Measurements from ENCODE around the gene ACAA2.

Gene ACAA2, protein sequence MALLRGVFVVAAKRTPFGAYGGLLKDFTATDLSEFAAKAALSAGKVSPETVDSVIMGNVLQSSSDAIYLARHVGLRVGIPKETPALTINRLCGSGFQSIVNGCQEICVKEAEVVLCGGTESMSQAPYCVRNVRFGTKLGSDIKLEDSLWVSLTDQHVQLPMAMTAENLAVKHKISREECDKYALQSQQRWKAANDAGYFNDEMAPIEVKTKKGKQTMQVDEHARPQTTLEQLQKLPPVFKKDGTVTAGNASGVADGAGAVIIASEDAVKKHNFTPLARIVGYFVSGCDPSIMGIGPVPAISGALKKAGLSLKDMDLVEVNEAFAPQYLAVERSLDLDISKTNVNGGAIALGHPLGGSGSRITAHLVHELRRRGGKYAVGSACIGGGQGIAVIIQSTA

DNA sequence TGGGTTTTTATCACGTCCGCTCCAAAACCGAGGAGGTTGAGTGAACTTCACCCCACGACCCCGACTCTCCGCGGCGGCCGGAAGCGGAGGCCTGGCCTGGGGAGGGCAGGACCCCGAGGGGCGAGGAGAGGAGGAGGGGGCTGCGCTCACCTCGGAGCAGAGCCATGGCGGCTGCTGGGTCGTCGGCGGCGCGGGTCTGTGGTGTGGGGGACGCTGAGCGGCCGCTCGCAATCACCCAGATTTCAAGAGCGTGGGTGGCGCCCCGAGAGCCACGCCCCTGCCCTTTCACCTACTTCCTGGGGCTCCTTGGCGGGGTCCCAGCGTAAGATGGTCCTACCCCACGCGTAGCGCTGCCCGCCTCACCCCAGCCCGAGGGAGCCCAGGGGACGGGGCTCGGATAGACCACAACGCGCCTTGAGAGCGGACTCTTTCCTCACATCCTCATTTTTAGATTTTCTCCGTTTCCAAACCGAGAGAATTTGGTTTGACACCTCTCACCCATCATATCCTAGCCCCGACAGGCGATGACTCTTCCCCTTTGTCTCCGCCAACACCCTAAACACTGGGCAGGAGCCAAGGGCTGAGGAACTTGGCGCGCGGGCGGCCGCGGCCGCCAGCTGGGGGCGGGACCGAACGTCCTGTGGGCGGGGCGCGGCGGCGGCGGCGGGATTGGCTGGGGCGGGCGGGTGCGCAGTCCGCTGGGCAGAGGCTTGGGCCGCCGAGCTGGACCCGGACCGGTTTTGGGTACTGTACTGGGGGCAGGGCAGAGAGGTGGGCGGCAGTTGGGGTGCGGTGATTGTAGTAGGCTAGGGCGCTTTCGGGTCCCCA, at the start of gene ACAA2:
Gene ACAA2, minus strand, starts transcription at position 215 of the 828 bp plus-strand sequence. Its CDS starts 49 bp downstream, at position 166.
- peak; percentile 85 for DNase-seq (ENCODE audit: low read depth)

DNA sequence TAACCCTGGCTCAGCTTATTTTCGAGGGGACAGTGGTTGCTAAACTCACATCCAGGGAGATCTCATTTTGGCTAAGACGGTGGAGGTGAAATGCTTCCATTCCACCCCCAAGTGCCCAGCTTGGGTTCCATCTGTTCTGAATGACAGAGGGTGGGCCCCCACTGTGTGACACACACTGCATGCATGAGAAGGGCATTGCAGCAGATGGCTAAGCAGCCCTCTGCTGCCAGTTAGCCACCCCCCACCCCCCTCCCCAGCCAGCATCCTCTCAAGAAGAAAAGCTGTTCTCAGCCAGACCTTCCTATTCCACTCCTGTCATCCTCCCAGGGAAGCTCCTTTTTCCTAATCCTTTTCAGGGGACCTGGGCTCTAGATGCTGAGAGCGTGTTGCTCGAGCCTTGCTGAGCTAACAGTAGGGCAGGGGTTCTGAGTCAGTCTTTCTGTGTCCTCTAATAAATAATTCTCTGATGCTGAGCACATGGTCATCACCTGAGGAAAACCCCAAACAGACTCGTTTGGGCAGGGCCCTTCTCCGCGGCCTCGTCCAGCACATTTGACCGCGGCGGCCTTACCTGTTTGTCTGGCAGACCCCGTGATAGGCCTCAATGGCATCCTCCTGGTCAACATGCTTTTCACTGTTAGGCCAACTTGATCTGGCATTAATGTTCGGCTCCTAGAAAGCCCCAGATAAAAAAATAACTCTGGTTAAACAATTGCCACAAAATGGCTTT, 49.5 kb upstream of the ACAA2 start:
- no peak for DNase-seq (ENCODE audit: low read depth)

DNA sequence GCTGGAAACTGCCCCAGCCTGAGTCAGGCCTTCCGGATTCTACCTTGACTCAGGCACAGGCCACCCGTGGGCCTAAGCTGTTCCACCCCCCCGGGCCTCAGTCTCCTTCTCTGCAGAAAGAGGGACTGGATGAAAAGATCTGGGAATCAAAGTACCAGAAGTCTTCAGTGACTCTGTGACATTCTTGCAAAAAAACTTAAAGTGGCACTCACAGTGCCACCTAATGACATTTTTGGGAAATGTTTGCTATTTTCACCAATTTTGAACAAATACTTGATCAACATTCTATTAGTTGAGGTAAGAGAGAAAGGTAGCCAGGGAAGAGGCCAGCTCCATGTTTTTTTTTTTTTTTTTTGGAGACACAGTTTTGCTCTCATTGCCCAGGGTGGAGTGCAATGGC, 48.3 kb upstream of the ACAA2 start:
- no peak for DNase-seq (ENCODE audit: low read depth)

DNA sequence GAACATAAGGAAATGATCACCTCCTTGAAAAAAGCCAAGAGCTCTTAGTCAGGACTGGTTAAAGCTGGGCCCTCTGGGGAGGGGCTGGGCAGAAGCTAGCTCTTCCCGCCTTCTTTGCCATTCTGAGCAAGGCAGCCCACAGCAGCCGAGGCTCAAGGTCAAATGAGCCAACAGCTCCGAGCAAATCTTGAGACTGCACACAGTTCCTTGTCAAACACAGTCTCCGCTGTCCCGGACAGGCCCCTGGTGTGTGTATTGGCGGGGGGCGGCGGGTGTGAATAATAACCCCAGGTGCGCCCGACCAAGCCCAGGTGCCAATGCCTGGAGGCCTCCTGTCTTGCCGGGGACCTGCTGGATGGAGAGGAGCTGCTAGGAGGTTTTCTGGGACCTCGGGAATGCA, 46.4 kb upstream of the ACAA2 start:
- no peak for DNase-seq (ENCODE audit: low read depth)

DNA sequence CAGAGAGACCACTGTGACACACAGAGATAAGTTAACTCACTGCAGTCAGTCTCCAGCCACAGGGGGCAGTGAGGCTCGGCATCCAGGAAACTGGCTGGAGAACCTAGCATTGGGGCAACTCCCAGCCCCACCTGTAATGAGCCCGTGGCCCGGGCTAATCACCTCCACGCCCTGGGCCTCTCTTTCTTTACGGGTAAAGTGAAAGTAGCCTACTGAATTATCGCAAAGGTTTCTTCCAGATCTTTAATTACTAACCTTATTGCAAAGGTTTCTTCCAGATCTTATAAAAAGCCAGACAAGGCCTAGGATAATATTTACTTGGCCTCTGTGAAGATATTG, 45.7 kb upstream of the ACAA2 start:
- no peak for DNase-seq (ENCODE audit: low read depth)

DNA sequence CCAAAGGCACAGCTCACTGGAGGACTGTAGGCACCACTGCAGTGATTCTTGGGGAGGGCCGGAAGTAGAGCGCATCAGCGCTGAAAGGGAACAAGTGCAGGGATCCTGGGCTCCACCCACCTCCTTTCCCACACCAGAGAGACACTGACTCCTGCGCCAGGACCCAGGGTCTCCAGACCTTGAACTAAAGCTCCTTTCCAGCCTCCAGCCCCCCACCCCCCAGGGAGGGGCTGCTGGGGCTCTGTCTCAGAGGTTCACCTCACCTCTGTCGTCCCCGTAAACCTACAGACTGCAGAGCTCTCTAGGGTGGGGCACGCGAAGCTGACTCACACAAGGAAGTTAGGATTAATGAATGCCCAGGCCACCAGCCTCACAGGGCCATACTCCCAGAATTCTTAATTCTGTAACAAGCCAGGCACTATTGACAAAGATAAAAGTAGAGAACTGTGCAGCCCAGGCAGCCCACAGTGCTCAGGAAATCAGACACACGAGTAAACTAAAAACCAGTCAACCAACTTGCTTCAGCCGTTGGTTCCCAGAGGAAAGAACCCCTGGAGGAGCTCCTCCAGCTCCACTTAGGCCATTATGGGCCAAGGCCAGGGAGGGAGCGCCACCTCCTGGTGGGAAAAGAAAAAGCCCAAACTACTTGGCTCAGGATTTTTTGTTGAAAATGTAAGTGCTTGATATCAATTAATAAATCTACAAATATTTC, 45.1 kb upstream of the ACAA2 start:
- peak; percentile 62 for DNase-seq (ENCODE audit: low read depth)

DNA sequence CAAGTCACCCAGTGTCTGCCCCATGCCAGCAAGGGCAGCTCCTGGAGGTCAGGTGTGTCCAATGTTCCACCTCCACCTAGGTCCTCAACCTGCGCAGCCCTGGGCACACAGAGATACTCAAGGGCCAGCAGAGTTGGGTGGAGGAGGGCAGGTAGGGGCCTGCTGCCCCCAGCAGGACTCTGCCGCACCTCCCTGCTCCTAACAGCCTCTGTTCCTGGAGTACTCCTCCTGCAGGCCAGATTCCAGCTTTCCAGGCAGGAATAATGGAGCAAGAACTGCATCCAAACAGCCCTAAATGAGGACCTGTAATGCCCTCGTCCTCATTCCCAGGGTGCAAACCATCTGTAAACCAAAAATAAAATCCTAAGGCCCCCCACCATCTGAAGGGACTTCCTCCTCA, 44.4 kb upstream of the ACAA2 start:
- no peak for DNase-seq (ENCODE audit: low read depth)

DNA sequence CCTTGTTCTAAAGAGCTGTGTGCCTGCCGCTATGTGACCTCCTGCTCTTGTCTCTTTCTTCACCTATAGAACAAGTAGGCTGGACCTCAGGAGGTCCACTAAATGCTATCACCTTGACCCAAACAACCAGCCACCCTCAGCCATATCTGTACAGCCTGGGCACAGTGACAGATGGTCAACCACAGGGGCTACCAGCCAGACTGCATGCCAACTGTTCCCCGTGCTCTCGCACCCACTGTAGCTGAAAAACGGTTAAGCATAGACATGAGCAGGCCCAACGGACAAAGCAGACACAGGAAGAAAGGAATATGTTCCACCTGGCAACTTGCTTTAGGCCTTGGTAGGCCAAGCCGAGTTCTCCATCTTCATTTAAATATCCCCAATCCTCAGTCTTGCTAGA, 43.2 kb upstream of the ACAA2 start:
- no peak for DNase-seq (ENCODE audit: low read depth)

DNA sequence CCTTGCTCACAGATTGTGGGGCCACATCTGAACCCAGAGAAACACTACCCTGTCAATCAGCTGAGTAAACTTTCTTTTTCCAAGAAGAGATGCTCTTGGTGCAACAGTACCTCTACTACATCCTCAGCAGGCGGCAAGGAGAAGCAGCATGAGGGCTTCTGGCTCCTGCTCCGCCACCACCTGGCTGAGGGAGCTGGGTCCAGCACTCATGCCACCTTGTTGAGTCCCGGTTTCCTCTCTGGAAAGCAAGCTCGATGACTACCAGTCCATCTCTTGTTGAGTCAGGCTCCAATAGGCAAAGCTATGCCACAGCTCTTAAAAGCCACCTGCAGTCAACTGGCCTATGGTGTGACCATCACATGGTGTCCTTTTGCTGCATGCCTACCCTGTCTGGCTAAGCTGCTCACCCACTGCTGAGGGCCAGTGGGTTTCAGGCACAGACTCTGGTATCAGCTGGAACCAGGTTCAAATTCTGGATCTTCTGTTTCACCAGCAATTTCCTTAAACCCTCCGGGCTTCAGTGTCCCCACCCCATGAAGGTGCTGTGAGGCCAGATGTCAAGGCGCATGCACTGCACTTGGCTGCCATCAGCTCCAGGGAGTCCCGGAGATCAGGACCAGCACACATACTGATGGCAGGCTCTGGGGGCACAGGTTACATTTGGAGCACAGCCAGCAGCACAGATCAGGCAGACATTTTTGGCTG, 42.5 kb upstream of the ACAA2 start:
- DNase-seq (ENCODE audit: low read depth) = no peak

DNA sequence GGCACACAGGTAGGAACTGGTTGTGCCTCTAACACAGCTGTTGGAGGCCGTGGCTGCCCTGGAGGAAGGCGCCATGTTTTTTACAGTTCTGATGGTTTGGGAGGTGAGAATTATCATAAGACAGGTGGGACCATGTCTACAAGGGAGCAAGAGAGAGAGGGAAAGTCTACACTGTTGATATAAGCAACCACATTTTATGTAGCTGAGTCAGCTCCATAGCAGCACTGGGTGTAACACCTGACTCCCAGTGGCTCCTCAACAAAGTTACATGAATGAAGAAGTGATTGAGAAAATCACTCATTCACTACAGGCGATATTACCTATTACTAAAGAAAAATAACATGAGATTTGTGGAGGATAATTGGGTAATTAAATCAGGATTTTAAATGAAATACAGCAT, 41.3 kb upstream of the ACAA2 start:
- no peak for DNase-seq (ENCODE audit: low read depth)

DNA sequence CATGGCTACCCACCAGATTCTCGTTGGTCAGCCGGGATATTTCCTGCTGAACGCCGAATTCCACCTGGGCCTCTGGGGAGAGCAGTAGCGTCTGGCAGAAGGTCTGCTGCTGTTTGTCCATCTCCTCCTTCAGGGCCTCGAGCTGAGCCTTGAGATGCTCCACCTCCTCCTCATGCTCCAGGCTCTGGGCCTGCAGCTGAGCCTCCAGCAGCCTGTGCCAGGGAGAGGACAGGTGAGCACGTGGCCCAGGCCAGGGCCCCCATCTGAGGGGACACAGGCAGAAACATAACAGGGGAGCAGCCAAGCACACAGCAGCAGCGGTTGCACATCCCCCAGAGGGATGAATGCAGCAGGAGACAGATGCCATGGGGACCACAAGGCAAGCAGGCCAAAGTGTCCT, 40.1 kb upstream of the ACAA2 start:
- no peak for DNase-seq (ENCODE audit: low read depth)

DNA sequence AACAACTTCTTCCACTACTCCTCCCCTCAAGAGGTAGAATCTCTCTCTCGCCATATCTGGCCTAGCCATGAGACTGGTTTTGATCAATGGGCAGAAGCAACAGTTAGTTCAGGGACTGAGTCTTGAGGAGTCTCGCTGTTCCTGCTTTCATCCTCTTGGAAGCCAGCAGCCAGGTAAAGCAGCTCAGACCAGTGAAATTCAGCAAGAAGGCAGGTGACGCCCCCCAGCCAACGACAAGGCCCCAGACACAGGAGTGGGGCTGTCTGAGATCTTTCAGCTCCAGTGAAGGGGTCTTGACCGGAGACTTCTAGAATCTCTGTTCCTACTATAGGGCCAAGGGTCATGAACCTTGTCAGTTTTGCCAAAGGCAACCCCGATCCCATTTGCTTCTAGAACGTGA, 39.7 kb upstream of the ACAA2 start:
- DNase-seq (ENCODE audit: low read depth) = no peak

DNA sequence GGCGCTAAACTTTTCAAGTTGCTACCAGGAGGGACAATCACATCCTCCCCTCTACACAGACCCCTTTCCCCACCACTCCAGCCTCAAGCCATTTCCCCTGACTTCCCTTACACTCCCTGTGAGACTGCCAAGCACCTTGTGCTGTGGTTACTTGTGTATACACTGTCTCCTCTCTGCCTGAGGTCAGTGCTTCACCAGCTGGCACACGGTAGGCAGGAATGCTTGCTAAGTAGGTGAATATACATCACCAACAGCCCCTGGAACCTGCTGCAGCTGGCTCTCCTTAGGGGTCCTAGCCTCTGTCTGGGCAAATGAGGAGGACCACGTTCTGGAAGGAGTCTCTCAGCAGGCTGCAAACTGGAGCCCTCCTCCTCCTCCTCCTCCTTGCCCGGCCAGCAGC, 38.3 kb upstream of the ACAA2 start:
- DNase-seq (ENCODE audit: low read depth) = no peak

DNA sequence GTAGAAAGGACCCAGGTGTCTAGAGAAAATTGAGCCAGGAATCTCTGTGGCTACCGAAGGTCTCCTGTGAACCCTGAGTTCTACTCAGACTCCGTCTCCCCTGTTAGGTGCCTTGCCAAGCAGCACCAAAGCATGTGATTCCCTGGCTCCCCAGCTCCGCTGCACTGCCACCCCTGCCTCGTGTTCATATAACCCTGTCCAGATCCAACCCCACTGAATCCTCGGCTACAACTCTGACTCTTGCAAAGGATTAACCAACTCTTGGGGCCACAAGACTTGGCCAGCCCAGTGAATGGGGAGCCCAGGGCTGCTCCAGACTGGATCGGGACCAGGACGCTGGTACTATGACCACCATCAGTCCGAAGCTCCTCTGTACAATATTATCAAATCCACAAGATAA, 37.3 kb upstream of the ACAA2 start:
- DNase-seq (ENCODE audit: low read depth) = no peak

DNA sequence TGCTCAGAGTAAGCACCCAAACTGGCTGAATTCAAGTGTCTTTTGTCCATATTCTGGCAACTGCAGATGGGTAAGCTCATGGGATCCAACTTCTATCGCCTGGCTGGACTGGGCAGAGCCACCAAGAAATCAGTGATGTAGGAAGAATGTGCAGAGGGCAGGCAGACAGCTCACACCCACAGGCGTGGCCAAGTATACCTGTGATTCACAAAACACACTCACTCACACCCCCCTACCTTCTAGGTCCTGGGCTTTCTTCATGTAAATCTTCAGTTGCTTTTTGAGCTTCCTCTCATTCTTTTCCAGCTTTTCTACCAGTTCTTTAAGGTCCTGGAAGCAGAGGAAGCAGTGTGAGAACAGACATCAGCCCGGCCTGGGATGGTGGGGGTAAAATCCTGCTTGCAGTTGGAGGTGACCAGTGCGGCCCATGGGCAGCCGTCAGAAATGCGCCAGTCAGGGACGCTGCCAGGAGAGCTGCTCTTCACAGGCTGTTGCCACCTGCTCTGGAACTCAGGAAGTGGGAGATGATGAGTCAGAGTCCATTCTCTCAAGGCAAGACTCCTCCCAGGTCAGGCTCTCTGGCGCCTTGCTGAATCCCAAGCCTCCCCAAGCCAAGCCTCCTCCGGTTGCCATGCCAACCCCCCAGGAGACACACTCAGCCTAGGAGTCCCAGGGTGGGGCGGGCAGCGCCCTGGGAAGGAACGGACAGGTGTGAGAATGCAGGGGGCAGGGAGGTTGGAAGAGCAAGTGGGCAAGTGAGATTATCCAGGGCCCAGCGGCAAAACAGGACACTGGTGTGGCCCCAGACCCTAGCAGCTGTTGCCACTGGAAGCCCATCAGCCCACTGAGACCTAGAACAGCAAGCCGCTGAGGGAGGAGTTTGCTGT, 36.2 kb upstream of the ACAA2 start:
- DNase-seq (ENCODE audit: low read depth) = peak; percentile 70

DNA sequence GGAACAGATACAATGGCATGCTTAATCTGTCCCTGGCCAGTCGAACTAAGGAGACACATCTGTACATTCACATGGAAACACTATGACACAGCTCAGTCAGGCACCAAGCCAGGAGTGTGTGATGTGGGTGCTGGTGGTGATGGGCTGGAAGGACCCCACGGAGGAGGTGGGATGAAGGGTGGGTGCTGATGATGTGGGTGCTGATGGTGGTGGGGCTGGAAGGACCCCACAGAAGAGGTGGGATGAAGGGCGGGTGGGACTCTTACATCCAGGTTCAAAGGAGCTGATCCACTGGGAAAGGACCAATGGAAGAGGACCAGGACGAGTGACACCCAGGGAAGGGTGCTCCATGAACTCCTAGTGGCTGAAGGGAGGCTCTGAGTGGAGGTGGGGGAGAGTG, 34.8 kb upstream of the ACAA2 start:
- DNase-seq (ENCODE audit: low read depth) = no peak

DNA sequence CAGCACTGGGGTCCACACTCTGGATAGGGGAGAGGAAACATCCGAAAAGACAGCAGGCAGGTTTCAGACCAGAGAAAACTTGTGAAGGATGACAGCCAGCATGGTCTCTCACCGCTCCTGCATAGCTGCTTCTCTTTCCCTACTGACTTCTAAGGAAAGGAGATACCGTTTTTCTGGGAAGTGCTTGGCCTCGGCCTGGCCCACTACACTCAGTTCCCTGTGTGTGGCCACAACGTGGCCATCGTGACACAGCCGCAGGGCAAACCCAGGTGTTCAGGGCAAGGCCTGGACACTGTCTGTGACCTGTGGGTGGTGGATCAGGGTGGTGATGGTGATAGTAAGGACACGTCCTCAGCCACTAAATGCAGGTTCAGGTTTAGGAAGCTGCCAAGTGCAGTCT, 34.2 kb upstream of the ACAA2 start:
- DNase-seq (ENCODE audit: low read depth) = no peak

DNA sequence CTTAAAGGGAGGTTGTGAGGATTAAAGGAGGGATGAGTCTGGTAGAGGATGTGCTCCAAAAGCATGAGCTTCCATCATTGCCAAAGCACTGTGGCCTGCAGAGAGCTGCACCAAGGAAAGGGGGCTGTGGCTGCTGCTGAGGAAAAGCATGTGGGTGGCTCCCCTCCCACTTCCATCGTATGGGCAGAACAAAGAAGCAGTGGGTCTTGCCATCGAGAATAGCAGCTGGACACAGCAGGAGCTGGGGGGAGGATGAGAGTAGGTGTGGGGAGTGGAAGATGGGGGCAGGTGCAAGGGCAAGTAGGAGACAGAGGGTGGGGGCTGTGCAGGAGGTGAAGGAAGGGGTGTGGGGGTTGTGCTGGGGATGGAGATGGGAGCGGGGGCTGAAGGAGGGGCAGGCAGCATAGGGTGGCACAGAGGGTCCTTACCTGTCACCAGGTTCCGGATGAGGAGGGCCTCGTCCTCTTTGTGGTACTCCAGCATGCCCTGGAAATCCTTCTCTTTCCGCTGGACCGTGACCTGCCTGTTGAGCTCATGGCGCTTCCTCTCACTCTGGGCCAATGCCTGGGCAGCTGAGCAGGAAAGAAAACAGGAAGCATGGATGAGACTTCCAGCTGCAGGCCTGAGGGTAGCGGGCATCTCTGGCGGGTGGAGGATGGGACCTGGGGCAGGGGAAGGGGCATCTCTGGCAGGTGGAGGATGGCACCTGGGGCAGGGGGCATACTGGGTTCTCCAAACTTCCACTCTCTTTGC, 33.6 kb upstream of the ACAA2 start:
- no peak for DNase-seq (ENCODE audit: low read depth)

DNA sequence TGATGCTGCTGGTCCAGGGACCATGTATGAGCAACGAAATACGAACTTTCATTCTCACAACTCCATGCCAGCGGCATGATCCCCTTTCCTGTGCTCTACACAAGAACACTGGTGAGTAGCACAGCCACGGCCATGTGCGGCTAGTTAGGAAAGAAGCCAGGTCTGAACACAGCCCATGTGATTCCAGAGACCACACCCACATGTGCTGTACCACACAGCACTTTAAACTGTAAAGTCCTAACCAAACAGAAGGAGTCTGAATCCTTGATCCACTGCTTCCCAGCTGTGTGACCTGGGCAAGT, 33.0 kb upstream of the ACAA2 start:
- DNase-seq (ENCODE audit: low read depth) = peak; percentile 35

Data from fibroblast of the conjunctiva (primary cell).